Measurements from ENCODE around the gene FLYWCH1.

Gene FLYWCH1

DNA sequence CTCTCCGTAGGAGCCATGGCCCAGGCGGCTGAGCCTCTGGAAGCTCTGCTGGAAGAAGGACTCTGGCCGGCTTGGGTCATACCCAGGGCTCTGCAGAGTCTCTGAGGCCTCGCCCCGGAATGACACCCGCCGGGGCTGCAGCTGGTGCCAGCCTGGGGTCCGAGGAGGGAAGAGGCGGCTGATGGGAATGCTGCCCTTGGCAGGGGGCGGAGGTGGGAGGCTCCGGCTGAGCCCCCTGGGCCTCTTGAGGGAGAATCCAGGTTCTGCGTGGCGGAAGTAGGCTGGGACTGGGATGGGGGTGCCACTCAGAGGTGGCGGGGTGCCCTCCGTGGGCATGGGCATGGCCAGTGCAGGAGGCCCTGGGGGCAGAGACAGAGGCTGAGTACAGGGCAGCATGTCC lies 64.9 kb downstream of the FLYWCH1 start:
- in situ Hi-C loops (cut with MboI; ENCODE audit: low sequenced_read_pairs, unreplicated experiment), result no loop called here
- no peak for DNase-seq (ENCODE audit: low spot score)

DNA sequence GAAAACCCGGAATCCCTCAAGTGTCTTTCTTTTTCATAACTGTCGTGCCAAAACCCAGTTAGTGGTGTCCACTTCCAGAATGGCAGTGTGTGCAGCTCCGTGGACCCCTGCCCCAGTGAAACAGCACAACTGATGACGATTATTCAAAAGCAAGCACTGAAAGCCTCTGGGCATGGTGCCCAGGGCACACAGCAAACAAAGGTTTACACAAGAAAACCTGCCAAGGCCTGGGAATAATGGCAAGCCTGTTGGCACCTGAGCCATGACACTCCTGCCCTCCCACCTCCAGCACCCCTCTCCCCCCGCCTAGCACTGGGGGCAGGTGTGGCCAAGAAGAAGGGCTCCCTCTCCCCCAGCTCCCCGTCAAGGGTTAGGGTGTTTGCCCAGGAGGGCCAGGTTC lies 65.7 kb downstream of the FLYWCH1 start:
- DNase-seq (ENCODE audit: low spot score), result no peak
- in situ Hi-C loops (cut with MboI; ENCODE audit: low sequenced_read_pairs, unreplicated experiment), result no loop called here
- TF ChIP-seq, protein P1, sequence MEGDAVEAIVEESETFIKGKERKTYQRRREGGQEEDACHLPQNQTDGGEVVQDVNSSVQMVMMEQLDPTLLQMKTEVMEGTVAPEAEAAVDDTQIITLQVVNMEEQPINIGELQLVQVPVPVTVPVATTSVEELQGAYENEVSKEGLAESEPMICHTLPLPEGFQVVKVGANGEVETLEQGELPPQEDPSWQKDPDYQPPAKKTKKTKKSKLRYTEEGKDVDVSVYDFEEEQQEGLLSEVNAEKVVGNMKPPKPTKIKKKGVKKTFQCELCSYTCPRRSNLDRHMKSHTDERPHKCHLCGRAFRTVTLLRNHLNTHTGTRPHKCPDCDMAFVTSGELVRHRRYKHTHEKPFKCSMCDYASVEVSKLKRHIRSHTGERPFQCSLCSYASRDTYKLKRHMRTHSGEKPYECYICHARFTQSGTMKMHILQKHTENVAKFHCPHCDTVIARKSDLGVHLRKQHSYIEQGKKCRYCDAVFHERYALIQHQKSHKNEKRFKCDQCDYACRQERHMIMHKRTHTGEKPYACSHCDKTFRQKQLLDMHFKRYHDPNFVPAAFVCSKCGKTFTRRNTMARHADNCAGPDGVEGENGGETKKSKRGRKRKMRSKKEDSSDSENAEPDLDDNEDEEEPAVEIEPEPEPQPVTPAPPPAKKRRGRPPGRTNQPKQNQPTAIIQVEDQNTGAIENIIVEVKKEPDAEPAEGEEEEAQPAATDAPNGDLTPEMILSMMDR (IDR thresholded peaks at IDR 0.05; ENCODE audit: borderline replicate concordance, control extremely low read depth, extremely low read depth, insufficient read depth, missing control alignments), result no peak

More for the DNA sequence above, 64.9 kb downstream of the FLYWCH1 start:
- TF ChIP-seq, protein P1 (IDR thresholded peaks at IDR 0.05; ENCODE audit: borderline replicate concordance, control extremely low read depth, extremely low read depth, insufficient read depth, missing control alignments), result no peak

DNA sequence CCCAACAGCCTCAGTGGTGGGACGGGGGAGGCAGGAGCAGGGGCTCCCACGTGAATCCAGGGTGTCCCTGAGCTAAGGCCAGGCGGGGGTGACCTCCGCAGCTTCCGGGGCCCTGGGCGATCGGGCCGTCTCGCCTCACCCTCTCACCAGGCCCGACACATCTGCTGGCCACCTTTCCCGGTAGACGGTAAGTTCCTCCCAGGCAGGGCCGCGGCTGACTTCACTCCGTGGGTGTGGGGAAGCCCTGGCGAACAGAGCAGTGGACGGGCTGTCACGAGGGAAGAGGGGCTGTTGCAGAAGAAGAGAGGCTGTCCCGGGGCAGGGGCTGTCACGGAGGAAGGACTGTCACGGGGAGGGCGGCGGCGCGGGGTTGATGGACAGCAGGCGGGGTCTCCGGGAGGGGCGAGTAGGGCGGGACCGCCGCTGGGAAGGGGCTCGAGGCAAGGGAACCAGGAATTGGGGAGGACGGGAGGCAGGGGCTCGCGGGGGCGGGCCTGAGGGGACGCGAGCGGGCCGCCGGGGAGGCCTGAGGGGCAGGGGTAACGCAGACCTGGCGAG lies 68.0 kb downstream of the FLYWCH1 start:
- TF ChIP-seq, protein P1 (IDR thresholded peaks at IDR 0.05; ENCODE audit: borderline replicate concordance, control extremely low read depth, extremely low read depth, insufficient read depth, missing control alignments), result no peak
- in situ Hi-C loops (cut with MboI; ENCODE audit: low sequenced_read_pairs, unreplicated experiment), result no loop called here
- DNase-seq (ENCODE audit: low spot score), result no peak

DNA sequence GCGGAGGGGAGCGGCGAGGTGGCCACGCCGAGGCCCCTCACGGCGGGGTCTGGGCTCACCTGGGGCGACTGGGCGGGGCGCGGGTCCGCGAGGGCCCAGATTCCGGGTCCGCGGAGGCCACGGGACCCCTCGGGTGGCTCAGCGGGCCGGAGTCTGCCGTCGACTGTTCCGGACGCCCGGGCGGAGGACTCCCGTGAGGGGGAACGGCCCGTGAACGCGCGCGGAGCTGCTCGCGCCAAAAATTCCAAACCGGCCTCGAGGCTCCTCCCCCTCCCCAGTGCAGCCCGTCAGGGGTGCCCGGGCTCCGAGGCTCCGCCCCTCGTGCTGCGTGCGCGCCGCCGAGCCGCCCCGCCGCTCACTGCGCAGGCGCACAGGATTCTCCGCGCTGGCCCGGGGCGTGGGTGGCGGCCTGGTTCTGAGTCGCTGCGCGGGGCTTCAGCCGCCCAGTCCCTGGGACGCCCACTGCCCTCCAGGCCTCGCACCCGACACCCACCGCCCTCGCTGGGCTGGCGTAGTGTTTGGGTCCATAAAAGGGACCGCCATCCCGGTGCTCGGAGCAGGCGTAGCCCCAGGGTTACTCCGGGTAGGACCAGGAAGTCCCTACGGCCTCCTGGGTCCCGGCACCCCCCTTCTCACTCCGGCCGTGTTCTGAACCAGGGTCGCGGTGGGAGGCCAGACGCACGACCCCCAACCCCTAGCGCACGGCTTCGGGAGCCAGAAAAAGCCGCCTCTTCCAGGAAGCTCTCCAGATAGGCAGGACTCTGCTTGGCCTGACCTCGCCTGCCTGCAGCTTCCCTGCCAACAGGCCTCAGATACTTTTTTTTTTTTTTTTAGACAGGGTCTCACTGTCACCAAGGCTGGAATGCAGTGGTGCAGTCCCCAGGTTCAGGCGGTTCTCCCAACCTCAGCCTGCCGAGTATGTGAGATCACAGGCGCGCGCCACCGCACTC lies 68.8 kb downstream of the FLYWCH1 start, which contains the start of gene PKMYT1:
TSS of gene PKMYT1 (minus strand) at position 220 of the 950 bp plus-strand sequence. CDS start 789 bp downstream, outside the sequence.
- TF ChIP-seq, protein P1 (IDR thresholded peaks at IDR 0.05; ENCODE audit: borderline replicate concordance, control extremely low read depth, extremely low read depth, insufficient read depth, missing control alignments), result no peak
- DNase-seq (ENCODE audit: low spot score), result peak; percentile 100
- in situ Hi-C loops (cut with MboI; ENCODE audit: low sequenced_read_pairs, unreplicated experiment), result no loop called here

DNA sequence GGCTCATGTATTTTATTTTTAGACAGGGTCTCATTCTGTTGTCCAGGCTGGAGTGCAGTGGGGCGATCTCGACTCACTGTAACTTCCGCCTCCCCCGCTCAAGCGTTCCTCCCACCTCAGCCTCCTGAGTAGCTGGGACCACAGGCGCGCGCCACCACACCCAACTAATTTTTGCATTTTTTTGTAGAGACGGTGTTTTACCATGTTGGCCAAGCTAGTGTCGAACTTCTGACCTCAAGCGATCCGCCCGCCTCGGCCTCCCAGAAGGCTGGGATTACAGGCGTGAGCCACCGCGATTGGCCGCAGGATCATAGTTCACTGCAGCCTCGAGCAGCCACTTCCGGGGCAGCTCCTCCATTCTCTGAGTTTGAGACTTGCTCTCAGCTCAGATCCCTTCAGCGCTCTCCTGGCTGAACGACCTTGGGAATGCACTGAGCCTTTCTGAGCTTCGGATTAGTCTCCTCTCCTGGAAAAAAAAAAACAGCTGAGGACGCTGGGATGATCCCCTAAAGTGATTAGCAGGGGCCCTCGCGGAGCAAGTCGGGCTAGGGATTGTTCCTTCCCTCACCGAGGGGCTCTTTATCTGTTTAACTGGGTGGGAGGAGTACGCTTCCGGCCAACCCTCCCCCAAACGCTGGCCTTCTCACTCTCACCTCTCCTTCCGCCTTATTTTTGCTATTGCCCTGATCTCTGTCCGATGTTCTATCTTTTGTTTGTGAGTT lies 69.6 kb downstream of the FLYWCH1 start:
- in situ Hi-C loops (cut with MboI; ENCODE audit: low sequenced_read_pairs, unreplicated experiment), result no loop called here
- TF ChIP-seq, protein P1 (IDR thresholded peaks at IDR 0.05; ENCODE audit: borderline replicate concordance, control extremely low read depth, extremely low read depth, insufficient read depth, missing control alignments), result no peak

DNA sequence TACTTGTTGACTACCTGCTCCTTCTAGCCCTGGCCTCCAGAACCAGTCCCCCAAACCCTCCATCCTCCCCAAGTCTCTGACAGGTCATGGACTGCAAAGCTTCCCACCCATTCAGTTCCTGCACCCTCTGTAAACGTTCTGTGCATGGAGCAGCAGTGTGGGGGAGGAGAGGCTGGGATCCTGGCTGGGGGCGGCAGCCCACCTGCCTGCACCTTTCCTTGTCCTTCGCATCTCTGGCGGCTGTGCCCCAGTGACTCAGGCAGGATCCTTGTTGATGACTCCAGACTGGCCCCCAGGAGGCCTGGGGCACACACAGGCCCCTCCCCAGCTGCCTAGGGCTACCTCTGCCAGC lies 70.1 kb downstream of the FLYWCH1 start:
- TF ChIP-seq, protein P1 (IDR thresholded peaks at IDR 0.05; ENCODE audit: borderline replicate concordance, control extremely low read depth, extremely low read depth, insufficient read depth, missing control alignments), result no peak
- in situ Hi-C loops (cut with MboI; ENCODE audit: low sequenced_read_pairs, unreplicated experiment), result no loop called here
- no peak for DNase-seq (ENCODE audit: low spot score)

More for the DNA sequence above, 69.6 kb downstream of the FLYWCH1 start:
- no peak for DNase-seq (ENCODE audit: low spot score)
